Left lung (tissue), 10 donors: ENCODE results near the gene FAXC. TPM values are rescaled to one million over a fixed set of nuclear protein-coding genes. Genes with fewer than 3 reads are reported as not detected.
A peak's percentile ranks its signal among the peaks of the same experiment; 100 is the strongest.
"Not testable (repeated sequence)": the region's sequence is repeated elsewhere in the genome, so short reads cannot be mapped to it uniquely, and the experiment has no call there.

Experiments
- ATAC-seq: fragments of 200-7000 bp; cut with Tn5 transposase; one replicate; pipeline ENCODE4 v1.9.1; 2020; ENCODE audit warnings: moderate library complexity
- DNase-seq, 4 donors: peaks; one replicate each; pipeline ENCODE4 v3.0.0-alpha.2; 2013 to 2020
- H3K27ac ChIP-seq, 2 donors: fragments of 200-600 bp; sonication (generic) in 1 of 2; one replicate each; pipeline versions ENCODE4 v1.5.0 to v1.8.0; 2020 to 2021
- H3K27me3 ChIP-seq, 2 donors: fragments of 200-600 bp; sonication (generic) in 1 of 2; one replicate each; pipeline versions ENCODE4 v1.5.0 to v1.8.0; 2020 to 2021
- H3K36me3 ChIP-seq, 2 donors: fragments of 200-600 bp; sonication (generic) in 1 of 2; one replicate each; pipeline versions ENCODE4 v1.5.0 to v1.8.0; 2020 to 2021
- H3K4me1 ChIP-seq, 2 donors: fragments of 200-600 bp; one replicate each; pipeline ENCODE4 v1.8.0; 2021
- H3K4me3 ChIP-seq, 2 donors: fragments of 200-600 bp; sonication (generic) in 1 of 2; one replicate each; pipeline versions ENCODE4 v1.5.0 to v1.8.0; 2020 to 2021; ENCODE audit warnings: mild to moderate bottlenecking in 1 of 2
- H3K9me3 ChIP-seq, 2 donors: fragments of 200-600 bp; sonication (generic) in 1 of 2; one replicate each; pipeline versions ENCODE4 v1.5.0 to v1.8.0; 2020 to 2021
- CTCF ChIP-seq, 2 donors: fragments of 200-600 bp; sonication (generic) in 1 of 2; IDR thresholded peaks; one replicate each; pipeline versions ENCODE4 v1.5.0 to v1.8.0; 2021; ENCODE audit warnings: antibody characterized with exemption in 2 of 2
- intact Hi-C, 2 donors: fragments of 100-400 bp; cut with DNase I; formaldehyde crosslinking; loops; one replicate each; pipeline versions ENCODE4 v1.11.2 to v1.14.2; 2022
- polyA plus RNA-seq, 6 donors: library from polyadenylated mRNA; unstranded; fragments of 120-200 nt; gene quantifications; one replicate each; pipeline ENCODE4 v1.2.1, GENCODE V29; 2013; ENCODE audit not compliant: insufficient read length in 6 of 6
- total RNA-seq, 2 donors: library from RNA; stranded (reverse); fragmentation: NEBNext Ultra II Directional; extraction: Animal tissue kit (Norgen Biotek cat#: 25700); gene quantifications; one replicate each; pipeline ENCODE4 v1.2.1, GENCODE V29; 2021
- donor health status: DM: no; HTN: yes; CAD: no.
- donor health status: DM: no; HTN: no; CAD: no.

FAXC gene
- total and polyA plus RNA-seq, 8 donors, result 5.2 to 12.7 (median 8.6) TPM

- Histone ChIP-seq H3K4me1 (peaks cover 0 to 5% of the 10 kb centered on the region in 2 donors), H3K27me3 (peaks cover 5 to 45% of the 10 kb centered on the region in 2 donors), H3K9me3 (no peaks in the 10 kb centered on the region), H3K27ac (no peak overlapping the region), H3K4me3 (no peak overlapping the region), H3K36me3 (no peaks in the 10 kb centered on the region)
- TF ChIP-seq CTCF (IDR thresholded peaks at IDR 0.05), result no peak
- intact Hi-C loops, result loop anchor here in 1 of 2 donors (10.0 kb wide), 1 partner anchor 400 kb away; no protein-coding TSS in a partner anchor
- DNase-seq, result no peak
- no peak for ATAC-seq
These were observed 4.3 kb downstream of the FAXC start for GRCh38 chr6:99345164-99345563.

- no peak for TF ChIP-seq CTCF (IDR thresholded peaks at IDR 0.05)
- Histone ChIP-seq H3K9me3 (no peaks in the 10 kb centered on the region), H3K4me3 (no peak overlapping the region), H3K27me3 (peaks cover 0 to 41% of the 10 kb centered on the region in 2 donors), H3K36me3 (no peaks in the 10 kb centered on the region), H3K27ac (no peak overlapping the region), H3K4me1 (no peaks in the 10 kb centered on the region)
- ATAC-seq (peak; percentile 65), DNase-seq (peak in 1 of 4 donors; percentile 22)
- intact Hi-C loops, result loop anchor here in 1 of 2 donors (10.0 kb wide), 1 partner anchor 401 kb away; no protein-coding TSS in a partner anchor
These were observed 5.2 kb downstream of the FAXC start for GRCh38 chr6:99344289-99344688.

- Histone ChIP-seq H3K36me3 (no peaks in the 10 kb centered on the region), H3K27ac (no peak overlapping the region), H3K27me3 (peaks cover 0 to 25% of the 10 kb centered on the region in 2 donors), H3K9me3 (no peaks in the 10 kb centered on the region), H3K4me3 (no peak overlapping the region), H3K4me1 (no peaks in the 10 kb centered on the region)
- ATAC-seq, result no peak
- TF ChIP-seq CTCF (IDR thresholded peaks at IDR 0.05), result no peak
- no peak for DNase-seq
- intact Hi-C loops, result loop anchor here in 1 of 2 donors (10.0 kb wide), 1 partner anchor 403 kb away; no protein-coding TSS in a partner anchor
These were observed 7.5 kb downstream of the FAXC start for GRCh38 chr6:99341862-99342455.

GRCh38 chr6:99338188-99338587, 11.3 kb downstream of the FAXC start:
- intact Hi-C loops, result no loop called here

GRCh38 chr6:99335298-99335697, 14.2 kb downstream of the FAXC start:
- H3K27me3 ChIP-seq, result peaks cover 0 to 12% of the 10 kb centered on the region in 2 donors
- intact Hi-C loops, H3K4me1 ChIP-seq, H3K9me3 ChIP-seq, H3K36me3 ChIP-seq, DNase-seq, H3K27ac ChIP-seq, ATAC-seq, H3K4me3 ChIP-seq: not testable (repeated sequence)

More at GRCh38 chr6:99338188-99338587, 11.3 kb downstream of the FAXC start:
- Histone ChIP-seq H3K27ac (no peak overlapping the region), H3K27me3 (peaks cover 0 to 12% of the 10 kb centered on the region in 2 donors), H3K4me1 (no peaks in the 10 kb centered on the region), H3K9me3 (no peaks in the 10 kb centered on the region), H3K36me3 (no peaks in the 10 kb centered on the region), H3K4me3 (no peak overlapping the region)
- TF ChIP-seq CTCF (IDR thresholded peaks at IDR 0.05), result no peak
- DNase-seq, result no peak
- ATAC-seq, result no peak
